HG03439 (cell line): ENCODE results near the gene HYI.
"Not testable (repeated sequence)": the region's sequence is repeated elsewhere in the genome, so short reads cannot be mapped to it uniquely, and the experiment has no call there.

Experiments
- ATAC-seq: cut with Tn5 transposase; IDR thresholded peaks from one replicate; pipeline ENCODE4 v1.9.1; 2021; ENCODE audit warnings: mild to moderate bottlenecking, moderate library complexity; ENCODE audit not compliant: unreplicated experiment

HYI gene

GRCh38 chr1:43432171-43432860, 21.4 kb downstream of the HYI start:
- ATAC-seq = no peak

GRCh38 chr1:43431676-43432075, 22.1 kb downstream of the HYI start:
- ATAC-seq = no peak

GRCh38 chr1:43430831-43431230, 22.9 kb downstream of the HYI start:
- no peak for ATAC-seq

GRCh38 chr1:43427941-43428340, 25.8 kb downstream of the HYI start:
- no peak for ATAC-seq

- ATAC-seq = no peak
These were observed 26.2 kb downstream of the HYI start for GRCh38 chr1:43427524-43427923.

- ATAC-seq = no peak
These were observed 27.5 kb downstream of the HYI start for GRCh38 chr1:43426221-43426620.

- ATAC-seq = no peak
These were observed 28.7 kb downstream of the HYI start for GRCh38 chr1:43425045-43425444.

- no peak for ATAC-seq
These were observed 29.8 kb downstream of the HYI start for GRCh38 chr1:43423672-43424550.

GRCh38 chr1:43422995-43423671, 30.6 kb downstream of the HYI start:
- ATAC-seq = no peak

GRCh38 chr1:43421976-43422750, 31.6 kb downstream of the HYI start:
- no peak for ATAC-seq

- ATAC-seq = no peak
These were observed 32.3 kb downstream of the HYI start for GRCh38 chr1:43421396-43421795.

- no peak for ATAC-seq
These were observed 32.9 kb downstream of the HYI start for GRCh38 chr1:43420874-43421273.

- ATAC-seq = no peak
These were observed 33.9 kb downstream of the HYI start for GRCh38 chr1:43419627-43420425.

- ATAC-seq = no peak
These were observed 34.9 kb downstream of the HYI start for GRCh38 chr1:43418858-43419257.

- no peak for ATAC-seq
These were observed 37.8 kb downstream of the HYI start for GRCh38 chr1:43415901-43416300.

GRCh38 chr1:43414634-43415223, 39.0 kb downstream of the HYI start:
- ATAC-seq = no peak

- not testable (repeated sequence) for ATAC-seq
These were observed 40.3 kb downstream of the HYI start for GRCh38 chr1:43413426-43413825.

- ATAC-seq = no peak
These were observed 43.2 kb downstream of the HYI start for GRCh38 chr1:43410571-43410970.

- no peak for ATAC-seq
These were observed 47.9 kb downstream of the HYI start for GRCh38 chr1:43405876-43406234.
